OCI-LY1 (cell line): ENCODE results near the gene ATG2A.
A peak's percentile ranks its signal among the peaks of the same experiment; 100 is the strongest.

Source experiments
- H2AFZ ChIP-seq: fragments of 200-600 bp; sonication (generic), shearing (Covaris generic); 2 replicates; pipeline ENCODE4 v1.6.0; 2014; ENCODE audit warnings: antibody characterized with exemption, mild to moderate bottlenecking, low read length
- H3F3A ChIP-seq: fragments of 200-600 bp; sonication (generic), shearing (Covaris generic); 2 replicates; pipeline ENCODE4 v1.6.0; 2014; ENCODE audit warnings: mild to moderate bottlenecking, antibody characterized with exemption, low read length, moderate library complexity; ENCODE audit not compliant: insufficient read depth
- H3K27ac ChIP-seq: fragments of 200-600 bp; sonication (generic); 2 replicates; pipeline ENCODE4 v1.5.1; 2014; ENCODE audit warnings: low read length, mixed run types, mild to moderate bottlenecking, low read depth; ENCODE audit not compliant: poor library complexity, severe bottlenecking
- H3K27me3 ChIP-seq: fragments of 200-600 bp; sonication (generic); 2 replicates; pipeline ENCODE4 v1.6.0; 2014; ENCODE audit warnings: antibody characterized with exemption, mild to moderate bottlenecking, low read length, moderate library complexity; ENCODE audit not compliant: insufficient read depth
- H3K36me3 ChIP-seq: fragments of 200-600 bp; sonication (generic); 2 replicates; pipeline ENCODE4 v1.6.1; 2014; ENCODE audit warnings: mild to moderate bottlenecking, antibody characterized with exemption, low read length, moderate library complexity, mixed read lengths; ENCODE audit not compliant: insufficient read depth
- H3K4me1 ChIP-seq: fragments of 200-600 bp; sonication (generic); 2 replicates; pipeline ENCODE4 v1.5.1; 2014; ENCODE audit warnings: mild to moderate bottlenecking, low read length, moderate library complexity; ENCODE audit not compliant: insufficient read depth, severe bottlenecking
- H3K4me2 ChIP-seq: fragments of 200-600 bp; sonication (generic), shearing (Covaris generic); 2 replicates; pipeline ENCODE4 v1.6.1; 2014; ENCODE audit warnings: low read length
- H3K4me3 ChIP-seq: fragments of 200-600 bp; sonication (generic); 2 replicates; pipeline ENCODE4 v1.5.1; 2014; ENCODE audit warnings: low read length, low read depth, mild to moderate bottlenecking, mixed read lengths; ENCODE audit not compliant: poor library complexity, severe bottlenecking
- H3K79me2 ChIP-seq: fragments of 200-600 bp; shearing (Covaris generic); 2 replicates; pipeline ENCODE4 v1.6.1; 2016; ENCODE audit warnings: mixed run types, low read length, mixed read lengths; ENCODE audit not compliant: insufficient read depth
- H3K9ac ChIP-seq: fragments of 200-600 bp; sonication (generic), shearing (Covaris generic); 2 replicates; pipeline ENCODE4 v1.6.1; 2014; ENCODE audit warnings: mild to moderate bottlenecking, low read length, mixed read lengths
- H3K9me2 ChIP-seq: fragments of 200-600 bp; sonication (generic), shearing (Covaris generic); 2 replicates; pipeline ENCODE4 v1.6.1; 2014; ENCODE audit warnings: low read depth, mild to moderate bottlenecking, low read length, mixed read lengths
- H3K9me3 ChIP-seq: fragments of 200-600 bp; shearing (Covaris generic); 2 replicates; pipeline ENCODE4 v1.6.1; 2014; ENCODE audit warnings: low read length, mixed read lengths
- H4K20me1 ChIP-seq: fragments of 200-600 bp; sonication (generic), shearing (Covaris generic); 2 replicates; pipeline ENCODE4 v1.6.0; 2016; ENCODE audit warnings: mild to moderate bottlenecking, low read length; ENCODE audit not compliant: insufficient read depth
- CTCF ChIP-seq: fragments of 200-600 bp; sonication (generic), shearing (Covaris generic); IDR thresholded peaks from 2 replicates; pipeline ENCODE4 v1.5.1; 2017; ENCODE audit warnings: mild to moderate bottlenecking, antibody characterized with exemption, low read length, moderate library complexity, mixed read lengths
- EZH2 ChIP-seq: fragments of 200-600 bp; sonication (generic), shearing (Covaris generic); IDR thresholded peaks from 2 replicates; pipeline ENCODE4 v1.8.0; 2017; ENCODE audit warnings: borderline replicate concordance, mixed run types, mild to moderate bottlenecking, antibody characterized with exemption, low read length, moderate library complexity, mixed read lengths

Gene ATG2A

GRCh38 chr11:64870176-64870892, 46.7 kb downstream of the ATG2A start:
- no peak overlapping the region for H2AFZ ChIP-seq

DNA sequence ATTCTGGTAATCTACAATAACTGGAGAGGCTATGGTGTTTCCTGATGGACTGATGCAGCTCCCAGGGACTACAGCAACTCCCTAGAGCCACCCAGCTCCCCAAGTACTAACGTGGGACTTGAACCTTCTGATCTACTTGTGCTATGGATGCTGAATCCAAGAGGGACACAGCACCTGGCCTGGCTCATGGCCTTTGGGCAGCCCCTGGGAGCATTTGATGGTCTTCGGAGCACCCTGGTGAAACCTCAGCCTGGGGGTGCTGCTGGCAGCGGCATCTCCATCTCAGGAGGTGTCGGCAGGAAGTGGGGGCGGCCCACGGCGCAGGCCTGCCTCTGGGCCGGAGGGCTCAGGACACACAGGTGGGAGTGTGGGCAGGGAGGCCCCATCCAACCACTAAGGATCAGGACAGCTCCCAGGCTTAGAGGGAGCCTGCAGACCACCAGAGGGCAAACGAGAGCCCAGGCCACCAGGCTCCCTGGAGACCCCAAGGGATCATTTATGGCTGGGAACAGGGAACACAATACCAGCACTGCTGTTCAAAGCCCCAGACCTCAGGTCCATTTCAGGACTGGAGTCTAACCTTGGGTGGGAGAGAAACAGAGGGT, 47.3 kb downstream of the ATG2A start:
- no peak for TF ChIP-seq EZH2
- peak; percentile 64 for TF ChIP-seq CTCF
- peak overlapping the region; percentile 70 for H3K9ac ChIP-seq
- H4K20me1 ChIP-seq: no peaks in the 10 kb centered on the region
- H3K9me3 ChIP-seq: no peaks in the 10 kb centered on the region
- no peaks in the 10 kb centered on the region for H3K9me2 ChIP-seq
- H3K27me3 ChIP-seq: no peaks in the 10 kb centered on the region
- peaks cover 73% of the 10 kb centered on the region for H3K36me3 ChIP-seq
- H3K4me3 ChIP-seq: peak overlapping the region; percentile 51
- H3K4me2 ChIP-seq: peak overlapping the region; percentile 70
- peak overlapping the region; percentile 96 for H3K27ac ChIP-seq
- no peak overlapping the region for H2AFZ ChIP-seq
- peaks cover 6% of the 10 kb centered on the region; the same call in 1 of the 2 replicates for H3F3A ChIP-seq
- 0 out of 2 replicates have a peak, but pooled peaks cover 11% of the 10 kb centered on the region for H3K79me2 ChIP-seq
- H3K4me1 ChIP-seq: peaks cover 93% of the 10 kb centered on the region

More at GRCh38 chr11:64870176-64870892, 46.7 kb downstream of the ATG2A start:
- Histone ChIP-seq H3K4me3 (peak overlapping the region; percentile 51), H4K20me1 (no peaks in the 10 kb centered on the region), H3K27me3 (no peaks in the 10 kb centered on the region), H3K4me2 (peak overlapping the region; percentile 70), H3K9me2 (no peaks in the 10 kb centered on the region), H3K9ac (peak overlapping the region; percentile 70), H3K9me3 (no peaks in the 10 kb centered on the region), H3K27ac (peak overlapping the region; percentile 96), H3F3A (peaks cover 6% of the 10 kb centered on the region; the same call in 1 of the 2 replicates), H3K79me2 (0 out of 2 replicates have a peak, but pooled peaks cover 11% of the 10 kb centered on the region), H3K4me1 (peaks cover 93% of the 10 kb centered on the region), H3K36me3 (peaks cover 74% of the 10 kb centered on the region)
- TF ChIP-seq CTCF: no peak
- TF ChIP-seq EZH2: no peak

DNA sequence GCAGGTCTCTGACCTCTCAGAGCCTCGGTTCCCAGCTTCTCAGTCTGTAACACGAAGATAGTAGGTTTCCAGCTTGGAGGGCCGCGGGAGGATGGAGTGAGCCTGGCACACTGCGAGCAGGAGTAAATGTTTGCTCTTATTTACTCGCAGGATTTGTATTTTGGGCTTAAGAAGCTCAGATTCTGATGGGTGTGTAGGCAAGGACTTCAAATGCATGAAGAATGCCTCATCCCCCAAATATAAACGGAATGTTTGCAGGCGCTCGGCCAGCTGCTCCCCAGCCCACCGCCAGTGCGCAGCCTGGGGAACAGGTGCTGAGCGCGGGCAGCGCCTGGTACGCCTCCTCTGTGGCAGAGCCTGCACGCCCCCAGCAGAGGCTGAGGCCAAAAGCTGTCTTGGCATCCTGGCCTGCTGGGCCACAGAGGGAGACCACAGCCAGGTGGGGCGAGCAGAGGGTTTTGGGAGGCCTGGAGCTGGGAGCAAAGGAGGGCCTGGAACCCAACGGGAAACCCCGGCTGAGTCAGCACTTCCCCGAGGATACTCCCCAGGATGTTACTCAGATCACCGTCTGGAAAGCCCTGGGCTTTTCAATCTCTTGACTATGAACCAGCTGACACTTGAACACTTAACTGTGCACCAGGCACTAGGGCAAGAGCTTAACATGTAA, 48.0 kb downstream of the ATG2A start:
- H3K4me3 ChIP-seq: peak overlapping the region; percentile 51
- H3K4me1 ChIP-seq: peaks cover 93% of the 10 kb centered on the region
- H3K9me3 ChIP-seq: no peaks in the 10 kb centered on the region
- TF ChIP-seq CTCF: no peak
- TF ChIP-seq EZH2: no peak
- H3K9ac ChIP-seq: peak overlapping the region; percentile 70
- peaks cover 6% of the 10 kb centered on the region; the same call in 1 of the 2 replicates for H3F3A ChIP-seq
- no peak overlapping the region for H2AFZ ChIP-seq
- H3K36me3 ChIP-seq: peaks cover 68% of the 10 kb centered on the region
- H3K27ac ChIP-seq: peak overlapping the region; percentile 96
- H3K4me2 ChIP-seq: peak overlapping the region; percentile 70
- H3K79me2 ChIP-seq: peaks cover 13% of the 10 kb centered on the region; the same call in 1 of the 2 replicates
- no peaks in the 10 kb centered on the region for H4K20me1 ChIP-seq
- no peaks in the 10 kb centered on the region for H3K27me3 ChIP-seq
- H3K9me2 ChIP-seq: no peaks in the 10 kb centered on the region
